SK-N-SH (cell line): ENCODE results near the gene DNAH1. TPM values are rescaled to one million over a fixed set of nuclear protein-coding genes. Genes with fewer than 3 reads are reported as not detected.
A peak's percentile ranks its signal among the peaks of the same experiment; 100 is the strongest.

Experiments
- CTCF ChIA-PET: fragments of 300-600, 350-600 bp; formaldehyde crosslinking; extraction: SDS; loops from one replicate; lab custom pipeline; 2021; lab: Yijun Ruan, JAX
- POLR2A ChIA-PET: fragments of 350-600 bp; sonication (Branson Sonifier 250); formaldehyde crosslinking; extraction: SDS; loops from one replicate; lab custom pipeline; 2020; ENCODE audit warnings: antibody characterized with exemption, inconsistent platforms; lab: Yijun Ruan, JAX
- DNase-seq: peaks from one replicate; pipeline ENCODE4 v3.0.0; 2012
- H2AFZ ChIP-seq: fragments of 200-600 bp; sonication (generic); 2 replicates; pipeline ENCODE4 v1.8.1; 2016; ENCODE audit warnings: antibody characterized with exemption, mild to moderate bottlenecking, low read depth
- H3F3A ChIP-seq: fragments of 200-600 bp; sonication (generic); replicated peaks from 2 replicates; pipeline ENCODE3; 2016; ENCODE audit warnings: antibody characterized with exemption, mild to moderate bottlenecking; ENCODE audit not compliant: insufficient read depth
- H3K27ac ChIP-seq, 2 experiments: fragments of 200-500 bp in 1 of 2; fragments of 200-600 bp in 1 of 2; sonication (Bioruptor generic) in 1 of 2; sonication (generic), shearing (Covaris generic) in 1 of 2; 2 replicates each; pipeline versions ENCODE4 v1.5.1 to v1.6.1; 2014 to 2016; ENCODE audit warnings: low read depth in 2 of 2, inconsistent platforms in 1 of 2, low read length in 1 of 2, mild to moderate bottlenecking in 1 of 2, mixed read lengths in 1 of 2
- H3K27me3 ChIP-seq: fragments of 200-600 bp; sonication (generic), shearing (Covaris generic); 2 replicates; pipeline ENCODE4 v1.6.1; 2016; ENCODE audit warnings: mixed run types; ENCODE audit not compliant: insufficient read depth
- H3K36me3 ChIP-seq, 2 experiments: fragments of 200-500 bp in 1 of 2; fragments of 200-600 bp in 1 of 2; sonication (Bioruptor generic) in 1 of 2; sonication (generic) in 1 of 2; replicated peaks in 1 of 2; 2 replicates each; pipeline versions ENCODE3 to v1.5.1; 2014 to 2016; ENCODE audit warnings: low read length in 1 of 2, mild to moderate bottlenecking in 1 of 2; ENCODE audit not compliant: insufficient read depth in 2 of 2, control insufficient read depth in 1 of 2
- H3K4me1 ChIP-seq, 2 experiments: fragments of 200-500 bp in 1 of 2; fragments of 200-600 bp in 1 of 2; sonication (Bioruptor generic) in 1 of 2; sonication (generic), shearing (Covaris generic) in 1 of 2; 2 replicates each; pipeline versions ENCODE4 v1.5.1 to v1.6.1; 2014 to 2016; ENCODE audit warnings: low read depth in 1 of 2, low read length in 1 of 2, mixed run types in 1 of 2; ENCODE audit not compliant: insufficient read depth in 2 of 2, control insufficient read depth in 1 of 2
- H3K4me2 ChIP-seq: fragments of 200-600 bp; sonication (generic), shearing (Covaris generic); 2 replicates; pipeline ENCODE4 v1.6.1; 2017; ENCODE audit warnings: mixed run types
- H3K4me3 ChIP-seq, 2 experiments: fragments of 200-500 bp in 1 of 2; fragments of 200-600 bp in 1 of 2; sonication (Bioruptor generic) in 1 of 2; sonication (generic), shearing (Covaris generic) in 1 of 2; 2 replicates each; pipeline versions ENCODE4 v1.5.1 to v1.8.1; 2014 to 2016; ENCODE audit warnings: low read depth in 2 of 2, inconsistent platforms in 1 of 2, low read length in 1 of 2, mild to moderate bottlenecking in 1 of 2, mixed read lengths in 1 of 2, moderate library complexity in 1 of 2
- H3K79me2 ChIP-seq: fragments of 200-600 bp; sonication (generic); 2 replicates; pipeline ENCODE4 v1.8.1; 2017; ENCODE audit warnings: mild to moderate bottlenecking; ENCODE audit not compliant: insufficient read depth
- H3K9ac ChIP-seq: fragments of 200-600 bp; sonication (generic); 2 replicates; pipeline ENCODE4 v1.6.1; 2017; ENCODE audit warnings: mixed run types
- H3K9me2 ChIP-seq: fragments of 200-600 bp; sonication (generic); 2 replicates; pipeline ENCODE4 v1.6.1; 2017; ENCODE audit warnings: mixed run types
- H3K9me3 ChIP-seq: fragments of 200-600 bp; sonication (generic); 2 replicates; pipeline ENCODE4 v1.6.1; 2017; ENCODE audit warnings: mixed run types, mild to moderate bottlenecking, moderate library complexity
- H4K20me1 ChIP-seq: fragments of 200-600 bp; sonication (generic); 2 replicates; pipeline ENCODE4 v1.6.1; 2017; ENCODE audit warnings: mild to moderate bottlenecking, mixed run types; ENCODE audit not compliant: insufficient read depth
- CTCF ChIP-seq: fragments of 200-600 bp; sonication (generic); IDR thresholded peaks from 2 replicates; pipeline ENCODE4 v1.6.1; 2017; ENCODE audit warnings: antibody characterized with exemption, mild to moderate bottlenecking, moderate library complexity
- FOXM1 ChIP-seq: IDR thresholded peaks from 2 replicates; pipeline ENCODE4 v1.4.0; 2012; ENCODE audit warnings: low read depth, mild to moderate bottlenecking
- GABPA ChIP-seq: IDR thresholded peaks from 2 replicates; pipeline ENCODE4 v1.4.0; 2012; ENCODE audit warnings: low read depth, mild to moderate bottlenecking
- IRF3 ChIP-seq: fragments of 150-350 bp; IDR thresholded peaks from 2 replicates; pipeline ENCODE4 v1.6.1; 2016; ENCODE audit warnings: mild to moderate bottlenecking, low read depth, low read length
- JUND ChIP-seq: IDR thresholded peaks from 2 replicates; pipeline ENCODE4 v1.4.0; 2012
- MEF2A ChIP-seq: IDR thresholded peaks from 2 replicates; pipeline ENCODE4 v1.4.0; 2012; ENCODE audit warnings: low read depth, borderline replicate concordance
- MXI1 ChIP-seq: IDR thresholded peaks from 2 replicates; pipeline ENCODE4 v1.6.1; 2012; ENCODE audit warnings: mild to moderate bottlenecking, low read depth, low read length, improper control_type of control experiment
- NRF1 ChIP-seq: IDR thresholded peaks from 2 replicates; pipeline ENCODE4 v1.6.1; 2012; ENCODE audit warnings: low read depth, mild to moderate bottlenecking, low read length
- POLR2AphosphoS5 ChIP-seq: IDR thresholded peaks from 2 replicates; pipeline ENCODE4 v1.6.1; 2012; ENCODE audit warnings: low read depth, low read length
- RAD21 ChIP-seq: IDR thresholded peaks from 2 replicates; pipeline ENCODE4 v1.6.1; 2012; ENCODE audit warnings: mild to moderate bottlenecking, low read length
- RFX5 ChIP-seq: IDR thresholded peaks from 2 replicates; pipeline ENCODE4 v1.6.1; 2012; ENCODE audit warnings: mild to moderate bottlenecking, improper control_type of control experiment, low read length
- SMC3 ChIP-seq: IDR thresholded peaks from 2 replicates; pipeline ENCODE4 v1.6.1; 2012; ENCODE audit warnings: low read depth, low read length, improper control_type of control experiment
- TAF1 ChIP-seq: IDR thresholded peaks from 2 replicates; pipeline ENCODE4 v1.6.1; 2012; ENCODE audit warnings: low read depth, mild to moderate bottlenecking, low read length, moderate library complexity, borderline replicate concordance
- TCF12 ChIP-seq: IDR thresholded peaks from 2 replicates; pipeline ENCODE4 v1.4.0; 2012
- YY1 ChIP-seq: IDR thresholded peaks from 2 replicates; pipeline ENCODE4 v1.4.0; 2012; ENCODE audit warnings: low read depth, mild to moderate bottlenecking
- ZBTB33 ChIP-seq: IDR thresholded peaks from 2 replicates; pipeline ENCODE4 v1.4.0; 2012; ENCODE audit warnings: low read depth, borderline replicate concordance
- WGBS: methylation state at CpG from one replicate; pipeline ENCODE4 v1.1.6; 2017; ENCODE audit warnings: low lambda C conversion rate; 5-methylcytosine and 5-hydroxymethylcytosine counted together
- polyA plus RNA-seq, 3 experiments: library from polyadenylated mRNA; depleted of rRNA; stranded (reverse); fragments of >200 nt; gene quantifications; 2 replicates each; pipeline ENCODE4 v1.2.3, GENCODE V29; 2012

The DNAH1 gene
- polyA plus RNA-seq, 1 of the 3 experiments (the other 2 are of a cell fraction), result 5.1 TPM

GRCh38 chr3:52384019-52384761 lies 68.1 kb downstream of the DNAH1 start:
- Histone ChIP-seq H3K9ac (no peak overlapping the region), H3K36me3 (no peaks in the 10 kb centered on the region), H2AFZ (no peak overlapping the region), H3K9me2 (no peaks in the 10 kb centered on the region), H3K4me3 (no peak overlapping the region), H3F3A (no peaks in the 10 kb centered on the region), H3K79me2 (no peaks in the 10 kb centered on the region), H4K20me1 (no peaks in the 10 kb centered on the region), H3K4me1 (no peaks in the 10 kb centered on the region; a peak in 1 of 4 replicates), H3K9me3 (no peaks in the 10 kb centered on the region), H3K27me3 (no peaks in the 10 kb centered on the region), H3K27ac (no peak overlapping the region), H3K4me2 (no peak overlapping the region)
- ChIA-PET POLR2A (no interaction called here), CTCF (interaction anchor here (0.6 to 2.0 kb wide), 9 partner anchors 12 to 164 kb away, joined by 3 to 8 read pairs (median 4); no protein-coding TSS in a partner anchor)
- DNase-seq, result no peak
- WGBS, result 17% methylated on average over 1 of the region's 9 CpGs
- no peak for TF ChIP-seq MXI1
- no peak for TF ChIP-seq GABPA
- TF ChIP-seq ZBTB33, result no peak
- TF ChIP-seq TAF1, result no peak
- no peak for TF ChIP-seq NRF1
- no peak for TF ChIP-seq POLR2AphosphoS5
- no peak for TF ChIP-seq IRF3
- no peak for TF ChIP-seq CTCF
- no peak for TF ChIP-seq RFX5

- CTCF ChIA-PET, result interaction anchor here (0.6 to 2.1 kb wide), 16 partner anchors 10 to 165 kb away, joined by 3 to 8 read pairs (median 4); no protein-coding TSS in a partner anchor
- no peak overlapping the region for H3K9ac ChIP-seq
- H3K36me3 ChIP-seq, result no peaks in the 10 kb centered on the region
- POLR2A ChIA-PET, result no interaction called here
- TF ChIP-seq SMC3, result peak; percentile 37
- TF ChIP-seq JUND, result no peak
- TF ChIP-seq MEF2A, result no peak
- TF ChIP-seq FOXM1, result no peak
- TF ChIP-seq YY1, result no peak
- TF ChIP-seq RAD21, result peak; percentile 41
- TF ChIP-seq TCF12, result no peak
- peak; percentile 57 for TF ChIP-seq CTCF
- H3K27me3 ChIP-seq, result no peaks in the 10 kb centered on the region
- H3K4me3 ChIP-seq, result no peak overlapping the region
- H3K4me1 ChIP-seq, result no peaks in the 10 kb centered on the region; a peak in 1 of 4 replicates
- no peak overlapping the region for H3K27ac ChIP-seq
- DNase-seq, result peak; percentile 67
- WGBS, result 86% methylated on average over 4 of the region's 10 CpGs
- H3K4me2 ChIP-seq, result no peak overlapping the region
- no peaks in the 10 kb centered on the region for H3K9me2 ChIP-seq
- no peaks in the 10 kb centered on the region for H3F3A ChIP-seq
- H3K79me2 ChIP-seq, result no peaks in the 10 kb centered on the region
- H3K9me3 ChIP-seq, result no peaks in the 10 kb centered on the region
- no peaks in the 10 kb centered on the region for H4K20me1 ChIP-seq
- no peak overlapping the region for H2AFZ ChIP-seq
Measured at GRCh38 chr3:52385157-52385556, 69.0 kb downstream of the DNAH1 start.
